COLO829 (cell line): ENCODE measurements around the gene SUPT7L.
A peak's percentile ranks its signal among the peaks of the same experiment; 100 is the strongest.
"Not testable (repeated sequence)": the region's sequence is repeated elsewhere in the genome, so short reads cannot be mapped to it uniquely, and the experiment has no call there.

ENCODE experiments used
- DNase-seq: peaks from one replicate; pipeline ENCODE4 v3.0.0; 2012; ENCODE audit warnings: low spot score

The SUPT7L gene

GRCh38 chr2:27685006-27685405, 21.6 kb upstream of the SUPT7L start:
- DNase-seq, result not testable (repeated sequence)

DNA sequence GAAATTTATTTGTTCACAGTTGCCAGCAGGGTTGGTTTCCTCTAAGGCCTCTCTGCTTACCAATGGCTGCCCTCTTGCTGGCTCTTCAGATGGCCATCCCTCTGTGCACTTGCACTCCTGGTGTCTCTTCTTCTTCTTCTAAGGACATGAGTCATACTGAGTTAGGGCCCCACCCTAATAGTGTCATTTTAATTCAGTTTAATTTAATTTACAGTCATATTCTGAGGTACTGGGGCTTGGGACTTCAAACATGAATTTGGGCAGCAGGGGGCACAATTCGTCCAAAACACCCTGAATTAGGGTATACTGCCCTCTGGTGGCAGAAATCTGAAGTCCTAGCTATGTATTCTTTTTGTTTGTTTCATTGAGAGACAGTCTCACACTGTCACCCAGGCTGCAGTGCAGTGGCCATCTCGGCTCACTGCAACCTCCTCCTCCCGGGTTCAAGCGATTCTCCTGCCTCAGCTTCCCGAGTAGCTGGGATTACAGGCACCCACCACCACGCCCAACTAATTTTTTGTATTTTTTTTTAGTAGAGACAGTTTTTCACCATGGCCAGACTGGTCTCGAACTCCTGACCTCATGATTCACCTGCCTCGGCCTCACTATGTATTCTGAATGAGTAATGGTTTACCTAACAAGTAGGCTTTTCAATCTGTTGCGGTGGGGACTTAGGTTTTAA, 20.1 kb upstream of the SUPT7L start:
- peak; percentile 90 for DNase-seq

GRCh38 chr2:27682334-27682771, 18.9 kb upstream of the SUPT7L start:
- peak; percentile 55 for DNase-seq

DNA sequence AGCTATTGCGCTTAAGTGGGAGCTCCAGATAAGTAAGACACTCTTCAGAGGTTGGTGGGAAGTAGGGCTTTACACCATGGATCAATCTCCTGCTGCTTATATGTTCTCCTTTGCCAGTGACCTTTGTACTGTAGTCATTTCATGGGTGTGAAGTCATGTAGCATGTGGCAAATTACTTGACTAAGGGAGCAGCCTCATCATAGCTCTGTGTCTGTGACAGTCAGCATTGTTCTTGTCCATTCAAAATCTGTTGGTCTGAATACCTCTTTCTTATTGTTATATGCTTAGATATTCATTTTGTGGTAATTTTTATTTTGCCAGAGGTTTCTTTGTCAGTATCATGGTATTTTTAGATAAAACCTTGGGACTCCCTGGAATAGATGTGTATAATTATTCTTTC, 18.4 kb upstream of the SUPT7L start:
- DNase-seq, result no peak

- no peak for DNase-seq
These were observed 17.2 kb upstream of the SUPT7L start for GRCh38 chr2:27680571-27680970.

DNA sequence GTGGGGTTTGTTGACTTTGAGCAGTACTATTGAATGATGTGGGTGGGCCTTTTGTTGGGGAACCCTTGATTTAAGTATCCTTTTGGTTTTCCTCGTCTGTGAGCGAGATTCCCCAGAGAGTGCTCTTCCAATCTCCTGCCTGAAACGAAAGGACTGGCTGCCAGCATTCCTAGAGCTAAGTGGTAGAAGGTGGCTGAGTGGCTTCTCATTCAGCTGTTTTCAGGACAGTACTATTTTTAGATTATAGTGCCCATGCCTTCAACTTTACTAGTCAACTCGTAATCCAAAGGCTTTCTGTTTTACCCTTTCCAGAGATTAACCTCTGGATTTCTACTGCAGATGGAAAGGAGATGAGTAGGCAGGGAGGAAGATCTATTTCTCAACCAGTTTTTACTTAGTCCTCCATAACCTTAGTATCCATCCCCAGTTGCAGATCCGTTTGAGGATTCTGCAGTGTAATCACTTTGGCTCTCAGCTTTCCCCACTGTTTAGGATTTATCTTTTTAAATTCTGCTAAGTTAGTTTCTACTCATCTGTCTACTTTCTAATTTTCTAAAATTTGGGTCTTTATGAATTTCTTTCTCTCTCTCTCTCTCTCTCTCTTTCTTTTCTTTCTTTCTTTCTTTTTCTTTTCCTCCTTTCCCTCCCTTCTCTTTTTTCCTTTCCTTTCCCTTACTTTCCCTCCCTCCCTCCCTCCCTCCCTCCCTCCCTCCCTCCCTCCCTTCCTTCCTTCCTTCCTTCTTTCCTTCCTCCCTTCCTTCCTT, 9.5 kb upstream of the SUPT7L start:
- DNase-seq, result no peak

- DNase-seq, result no peak
These were observed 7.8 kb upstream of the SUPT7L start for GRCh38 chr2:27671235-27671634.

DNA sequence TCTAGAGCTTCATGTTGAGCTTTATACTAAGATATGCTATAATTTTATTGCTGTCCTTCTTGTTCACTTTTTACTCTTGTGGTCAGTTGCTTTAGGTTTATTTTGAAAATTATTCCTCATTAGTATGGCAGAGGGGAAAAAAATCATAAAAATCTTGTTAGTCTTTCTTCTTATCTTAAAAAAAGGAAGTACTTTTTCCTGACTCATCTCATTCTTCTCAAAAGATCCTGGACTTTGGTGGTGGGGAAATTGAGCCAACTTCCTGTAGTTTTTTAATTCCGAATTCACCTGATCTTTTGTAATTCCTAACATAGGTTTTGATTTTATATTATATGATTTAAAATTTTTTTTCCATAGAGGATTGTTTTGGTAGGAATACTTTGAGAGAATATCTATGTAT, 4.0 kb upstream of the SUPT7L start:
- DNase-seq, result no peak

DNA sequence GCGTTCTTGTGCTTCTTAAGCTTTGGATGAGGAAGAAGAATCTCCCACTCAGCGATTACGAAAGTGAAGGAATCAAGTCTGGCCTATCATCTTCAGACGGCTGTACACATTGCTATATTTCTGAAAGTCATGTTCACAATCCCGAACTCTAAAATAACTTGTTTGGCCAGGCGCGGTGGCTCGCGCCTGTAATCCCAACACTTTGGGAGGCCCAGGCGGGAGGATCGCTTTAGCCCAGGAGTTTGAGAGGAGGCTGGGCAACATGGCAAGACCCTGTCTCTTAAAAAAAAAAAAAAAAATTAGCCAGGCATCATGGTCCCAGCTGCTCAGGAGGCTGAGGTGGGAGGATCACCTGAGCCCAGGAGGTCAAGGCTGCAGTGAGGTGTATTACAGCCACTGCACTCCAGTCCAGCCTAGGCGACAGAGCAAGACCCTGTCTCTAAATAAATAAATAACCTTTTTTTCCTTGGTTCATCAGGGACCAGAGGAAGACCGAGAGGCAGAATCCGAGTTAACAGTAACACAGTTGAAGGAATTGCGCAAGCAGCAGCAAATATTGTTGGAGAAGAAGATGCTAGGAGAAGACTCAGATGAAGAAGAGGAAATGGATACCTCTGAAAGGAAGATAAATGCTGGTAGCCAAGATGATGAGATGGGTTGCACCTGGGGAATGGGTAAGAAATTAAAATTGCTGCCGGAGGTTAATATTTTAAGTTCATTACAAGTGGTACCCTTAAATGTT, 1.4 kb upstream of the SUPT7L start:
- no peak for DNase-seq

DNA sequence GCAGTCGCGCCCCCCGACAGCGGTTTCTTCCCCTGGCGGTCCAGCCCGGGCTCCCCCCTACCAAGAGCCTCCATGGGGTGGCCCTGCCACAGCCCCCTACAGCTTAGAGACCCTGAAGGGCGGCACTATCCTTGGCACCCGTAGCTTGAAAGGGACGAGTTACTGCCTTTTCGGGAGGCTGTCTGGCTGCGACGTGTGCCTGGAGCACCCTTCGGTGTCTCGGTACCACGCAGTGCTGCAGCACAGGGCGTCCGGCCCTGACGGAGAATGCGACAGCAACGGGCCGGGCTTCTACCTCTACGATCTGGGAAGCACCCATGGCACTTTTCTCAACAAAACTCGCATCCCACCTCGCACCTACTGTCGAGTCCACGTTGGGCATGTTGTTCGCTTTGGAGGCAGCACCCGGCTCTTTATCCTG, 750 bp upstream of the SUPT7L start:
- no peak for DNase-seq

- DNase-seq, result no peak
These were observed 2.0 kb downstream of the SUPT7L start for GRCh38 chr2:27661371-27661770.

DNA sequence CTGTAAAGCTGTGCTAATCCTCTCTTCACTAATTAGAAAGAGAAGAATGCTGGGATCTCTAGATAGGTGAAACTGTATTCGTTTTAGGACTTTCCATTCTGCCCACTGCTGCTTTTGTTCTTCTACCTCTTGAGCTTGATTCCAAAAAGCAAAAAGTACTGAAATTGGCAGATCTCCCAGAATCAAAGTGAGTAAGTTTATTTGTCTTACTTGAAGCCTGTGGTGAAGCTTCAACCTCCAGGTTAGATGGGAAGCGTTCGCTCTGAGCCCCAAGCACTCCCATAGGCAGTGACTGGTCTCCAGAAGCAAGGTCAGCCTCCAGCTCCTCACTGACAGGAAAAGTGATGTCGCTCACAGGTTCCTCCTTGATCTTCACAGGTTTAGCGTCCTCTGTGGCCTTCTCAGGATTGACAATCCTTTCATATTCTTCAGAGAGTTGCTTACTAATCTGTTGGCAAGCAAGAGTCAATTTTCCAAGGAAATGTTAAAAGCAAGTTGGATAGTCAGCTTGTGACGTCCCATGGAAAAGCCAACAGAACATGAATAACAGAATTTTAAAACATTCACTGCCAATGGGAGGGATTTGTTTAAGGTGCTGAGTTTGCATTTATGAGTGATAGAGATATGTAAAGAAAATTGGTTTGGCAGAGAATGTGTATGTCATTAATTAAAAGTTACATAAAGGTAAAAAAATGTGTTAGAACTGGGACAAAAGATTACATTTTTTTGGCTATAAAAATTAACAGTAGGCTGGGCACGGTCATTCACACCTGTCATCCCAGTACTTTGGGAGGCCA, 8.1 kb downstream of the SUPT7L start:
- no peak for DNase-seq

- DNase-seq, result no peak
These were observed 10.0 kb downstream of the SUPT7L start for GRCh38 chr2:27653397-27653796.

DNA sequence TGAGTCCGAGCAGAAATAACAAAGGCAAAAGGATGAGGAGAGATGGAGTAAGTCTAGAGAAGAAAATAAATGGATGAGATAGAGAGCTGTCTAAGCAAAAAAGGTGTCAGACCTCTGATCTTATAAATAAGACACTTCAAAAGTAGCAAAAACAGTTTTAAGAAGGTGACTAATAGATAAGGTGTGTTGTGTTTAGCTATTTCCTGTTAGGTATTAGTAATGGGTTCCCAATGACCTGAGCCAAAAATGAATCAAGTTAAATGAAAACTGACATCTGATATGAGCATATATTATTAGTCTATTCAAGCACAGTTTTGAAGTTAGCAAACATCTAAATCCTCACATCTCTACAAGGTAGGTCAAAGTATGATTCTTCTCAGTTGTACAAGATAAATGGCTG, 10.6 kb downstream of the SUPT7L start:
- DNase-seq, result no peak

DNA sequence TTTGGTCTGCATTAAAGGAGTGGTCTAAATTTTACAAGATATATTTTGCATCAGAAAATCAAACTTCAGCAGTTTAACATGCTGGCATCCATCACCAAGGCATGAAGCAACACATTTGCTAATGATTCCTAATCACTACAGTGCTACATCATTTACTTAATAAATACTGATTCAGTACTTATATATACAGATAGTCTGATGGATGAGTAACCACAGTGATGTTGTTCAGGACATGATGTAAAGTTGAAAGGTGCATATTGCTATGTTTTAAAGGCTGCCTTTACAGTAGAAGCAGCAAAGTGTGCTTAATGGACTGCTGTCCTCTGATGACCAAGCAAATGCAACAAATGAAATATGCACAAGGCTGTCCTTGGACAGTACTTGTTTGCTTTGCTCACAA, 11.1 kb downstream of the SUPT7L start:
- no peak for DNase-seq

GRCh38 chr2:27651056-27651455, 12.4 kb downstream of the SUPT7L start:
- no peak for DNase-seq

- no peak for DNase-seq
These were observed 15.7 kb downstream of the SUPT7L start for GRCh38 chr2:27647737-27648136.

DNA sequence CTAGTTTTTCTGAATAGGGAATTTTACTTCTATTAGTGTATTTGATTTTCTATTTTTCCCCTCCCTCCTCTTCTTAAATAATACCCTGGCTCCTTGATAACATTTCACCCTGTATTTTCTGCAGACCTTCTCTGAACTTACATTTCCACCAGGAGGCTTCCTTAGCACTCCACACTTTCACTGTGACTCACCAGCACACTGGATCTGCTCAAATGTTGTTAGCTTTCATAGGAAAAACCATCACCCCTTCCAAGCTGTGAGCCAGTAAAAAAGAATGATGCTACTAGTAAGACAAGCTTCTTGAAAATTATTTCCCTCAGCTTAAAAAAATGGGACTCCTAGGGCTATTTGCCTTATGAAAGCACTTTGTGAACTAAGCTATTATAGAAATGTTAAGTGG, 16.1 kb downstream of the SUPT7L start:
- DNase-seq, result no peak

- no peak for DNase-seq
These were observed 18.2 kb downstream of the SUPT7L start for GRCh38 chr2:27645197-27645596.

DNA sequence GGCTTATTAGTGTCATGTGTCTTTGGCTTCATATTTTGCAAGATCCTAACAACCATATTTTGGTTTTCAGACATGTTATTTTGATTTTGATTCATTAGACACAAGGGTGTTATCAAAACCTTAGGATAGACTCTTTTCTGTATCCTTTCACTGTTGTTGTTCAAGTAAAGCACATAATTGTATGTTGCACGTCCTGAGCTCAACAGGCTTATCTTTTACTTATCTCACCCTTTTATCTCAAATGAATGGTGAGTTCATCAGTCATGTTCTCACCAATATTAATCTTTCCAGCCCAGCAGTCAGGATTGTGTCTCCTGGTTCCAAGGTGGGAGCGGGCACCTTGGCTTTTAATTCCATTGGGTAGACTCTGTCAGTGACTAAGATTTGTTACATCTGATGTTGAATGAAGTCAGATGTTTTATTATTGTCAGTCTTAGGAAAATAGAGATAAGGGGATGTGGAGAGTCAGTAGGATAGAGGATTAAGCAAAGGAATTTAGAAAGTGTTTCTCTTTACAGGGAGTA, 22.6 kb downstream of the SUPT7L start:
- no peak for DNase-seq

DNA sequence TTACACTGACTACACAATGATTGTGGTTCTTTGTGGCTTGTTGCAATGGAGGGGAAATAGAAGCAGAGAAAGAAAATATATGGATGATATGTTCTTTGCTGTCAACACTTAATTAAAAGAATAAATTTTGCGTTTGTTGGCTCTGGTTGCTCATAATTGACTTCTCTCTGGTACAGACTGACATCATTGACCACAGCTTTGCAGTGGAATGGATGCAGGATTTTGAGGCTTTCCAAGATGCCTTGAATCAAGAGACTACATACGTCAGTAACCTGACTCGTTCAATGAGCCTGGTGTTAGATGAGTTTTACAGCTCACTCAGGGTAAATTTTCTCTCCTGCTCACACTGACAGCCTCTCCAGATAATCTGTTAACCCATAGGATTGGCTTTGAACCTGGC, 24.7 kb downstream of the SUPT7L start:
- no peak for DNase-seq
